Right kidney (tissue), 1 donor: ENCODE results near the gene CSTPP1.
"Not testable (repeated sequence)": the region's sequence is repeated elsewhere in the genome, so short reads cannot be mapped to it uniquely, and the experiment has no call there.

ENCODE experiments used
- DNase-seq: peaks from one replicate; pipeline ENCODE4 v3.0.0-alpha.2; 2016

Gene CSTPP1

GRCh38 chr11:47181271-47181670 is 244.7 kb downstream of the CSTPP1 start:
- no peak for DNase-seq

GRCh38 chr11:47182380-47182779 is 245.8 kb downstream of the CSTPP1 start:
- no peak for DNase-seq

GRCh38 chr11:47183031-47183856 is 246.7 kb downstream of the CSTPP1 start:
- no peak for DNase-seq

GRCh38 chr11:47183969-47184368 is 247.4 kb downstream of the CSTPP1 start:
- DNase-seq, result no peak

- peak; percentile 62 for DNase-seq
Observed at GRCh38 chr11:47184711-47185304, 248.2 kb downstream of the CSTPP1 start.

- DNase-seq, result peak; percentile 87
Observed at GRCh38 chr11:47185305-47186075, 248.9 kb downstream of the CSTPP1 start.

GRCh38 chr11:47186076-47186699 is 249.6 kb downstream of the CSTPP1 start, which contains the start of gene PACSIN3:
Gene PACSIN3, minus strand, starts transcription at chr11:47186434. Its CDS starts 3,707 bp downstream, at chr11:47182727.
- no peak for DNase-seq

GRCh38 chr11:47186700-47187695 is 250.4 kb downstream of the CSTPP1 start:
- peak; percentile 75 for DNase-seq

- DNase-seq, result peak; percentile 35
Observed at GRCh38 chr11:47187723-47188122, 251.2 kb downstream of the CSTPP1 start.

- no peak for DNase-seq
Observed at GRCh38 chr11:47188259-47188658, 251.7 kb downstream of the CSTPP1 start.

GRCh38 chr11:47189100-47189834 is 252.7 kb downstream of the CSTPP1 start:
- DNase-seq, result no peak

- not testable (repeated sequence) for DNase-seq
Observed at GRCh38 chr11:47191137-47191536, 254.6 kb downstream of the CSTPP1 start.

- DNase-seq, result no peak
Observed at GRCh38 chr11:47192111-47192510, 255.6 kb downstream of the CSTPP1 start.

GRCh38 chr11:47198161-47198560 is 261.6 kb downstream of the CSTPP1 start:
- DNase-seq, result not testable (repeated sequence)

- DNase-seq, result no peak
Observed at GRCh38 chr11:47201015-47201414, 264.5 kb downstream of the CSTPP1 start.

GRCh38 chr11:47202576-47202975 is 266.0 kb downstream of the CSTPP1 start:
- no peak for DNase-seq

GRCh38 chr11:47204637-47204989 is 268.1 kb downstream of the CSTPP1 start:
- DNase-seq, result no peak

- DNase-seq, result not testable (repeated sequence)
Observed at GRCh38 chr11:47206577-47206976, 270.0 kb downstream of the CSTPP1 start.

- DNase-seq, result no peak
Observed at GRCh38 chr11:47207459-47207858, 270.9 kb downstream of the CSTPP1 start.

GRCh38 chr11:47208008-47208552 is 271.5 kb downstream of the CSTPP1 start:
- DNase-seq, result not testable (repeated sequence)
